ENCODE data around the gene TBC1D22A.

The TBC1D22A gene

GRCh38 chr22:47039356-47039755, 276.9 kb downstream of the TBC1D22A start:
- TF ChIP-seq CTCF (IDR thresholded peaks at IDR 0.05; ENCODE audit: insufficient read depth, low read depth, low read length, missing control alignments): no peak
- H3K4me3 ChIP-seq (ENCODE audit: low read length): no peak overlapping the region
- DNase-seq (ENCODE audit: low read depth): no peak

- no peak overlapping the region for H3K4me3 ChIP-seq (ENCODE audit: low read length)
- TF ChIP-seq CTCF (IDR thresholded peaks at IDR 0.05; ENCODE audit: insufficient read depth, low read depth, low read length, missing control alignments): no peak
- DNase-seq (ENCODE audit: low read depth): no peak
These were observed 278.2 kb downstream of the TBC1D22A start for GRCh38 chr22:47040486-47041270.

GRCh38 chr22:47041271-47042115, 279.0 kb downstream of the TBC1D22A start:
- TF ChIP-seq CTCF (IDR thresholded peaks at IDR 0.05; ENCODE audit: insufficient read depth, low read depth, low read length, missing control alignments): no peak
- no peak for DNase-seq (ENCODE audit: low read depth)
- H3K4me3 ChIP-seq (ENCODE audit: low read length): no peak overlapping the region

GRCh38 chr22:47042116-47042825, 279.8 kb downstream of the TBC1D22A start:
- no peak overlapping the region for H3K4me3 ChIP-seq (ENCODE audit: low read length)
- DNase-seq (ENCODE audit: low read depth): no peak
- TF ChIP-seq CTCF (IDR thresholded peaks at IDR 0.05; ENCODE audit: insufficient read depth, low read depth, low read length, missing control alignments): no peak

GRCh38 chr22:47042861-47043496, 280.5 kb downstream of the TBC1D22A start:
- DNase-seq (ENCODE audit: low read depth): no peak
- no peak for TF ChIP-seq CTCF (IDR thresholded peaks at IDR 0.05; ENCODE audit: insufficient read depth, low read depth, low read length, missing control alignments)
- H3K4me3 ChIP-seq (ENCODE audit: low read length): no peak overlapping the region

All from epithelial cell of esophagus (primary cell).